ENCODE results near the gene SNAI1.

GRCh38 chr20:49948809-49949507 is 33.8 kb upstream of the SNAI1 start:
- no peak for TF ChIP-seq CTCF (conservative IDR thresholded peaks at IDR 0.05; ENCODE audit: low read depth, low read length)
- no peak for TF ChIP-seq EZH2 (IDR thresholded peaks at IDR 0.05; ENCODE audit: borderline replicate concordance, low read depth, low read length, poor library complexity, severe bottlenecking)
